NCI-H2196 (cell line): ENCODE results near the gene GLI3.

Experiments
- DNase-seq: peaks from one replicate; lab custom pipeline; 2025; ENCODE audit not compliant: unreplicated experiment; lab: John Stamatoyannopoulos, UW

Gene GLI3

GRCh38 chr7:42046483-42046882 lies 190.5 kb downstream of the GLI3 start:
- DNase-seq, result no peak

DNA sequence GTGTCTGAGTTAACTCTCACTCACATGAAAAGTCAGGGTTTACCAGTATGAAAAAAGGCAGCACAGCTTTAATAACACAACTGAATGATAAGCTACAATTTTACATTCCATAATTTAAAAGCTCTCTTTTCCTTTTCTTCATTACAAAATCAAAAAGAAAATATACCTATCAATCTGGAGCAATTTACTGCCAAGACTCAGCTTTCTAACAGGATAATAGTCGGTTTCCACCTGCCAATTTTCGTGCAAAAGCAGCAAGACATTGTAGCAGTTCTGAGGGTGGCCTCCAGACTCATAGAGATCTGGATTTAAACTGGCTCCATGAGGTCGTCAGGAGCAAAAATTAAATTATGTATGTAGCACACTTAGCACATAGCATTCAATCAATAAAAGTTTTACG lies 191.0 kb downstream of the GLI3 start:
- DNase-seq, result no peak

GRCh38 chr7:42039921-42040320 lies 197.1 kb downstream of the GLI3 start:
- no peak for DNase-seq

- no peak for DNase-seq
Observed at GRCh38 chr7:42035210-42035609, 201.8 kb downstream of the GLI3 start.

DNA sequence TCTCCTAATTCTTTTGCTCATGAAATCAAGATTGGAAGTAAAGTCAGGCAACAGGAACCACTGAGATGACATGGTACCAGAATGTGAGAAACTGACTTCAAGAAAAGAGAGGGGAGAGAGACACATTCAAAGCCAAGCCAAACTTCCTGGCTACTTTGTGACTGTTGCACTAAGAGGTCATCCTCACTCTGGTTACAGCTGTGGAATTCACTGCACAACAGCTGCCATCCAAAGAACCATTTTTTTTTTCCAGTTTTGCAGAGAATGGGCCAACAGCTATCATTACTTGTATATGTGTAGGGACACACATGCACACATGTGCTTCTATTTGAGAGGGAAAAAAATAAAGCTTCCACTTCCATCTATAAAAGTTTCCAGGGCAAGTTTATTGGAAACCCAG lies 203.5 kb downstream of the GLI3 start:
- DNase-seq, result no peak

DNA sequence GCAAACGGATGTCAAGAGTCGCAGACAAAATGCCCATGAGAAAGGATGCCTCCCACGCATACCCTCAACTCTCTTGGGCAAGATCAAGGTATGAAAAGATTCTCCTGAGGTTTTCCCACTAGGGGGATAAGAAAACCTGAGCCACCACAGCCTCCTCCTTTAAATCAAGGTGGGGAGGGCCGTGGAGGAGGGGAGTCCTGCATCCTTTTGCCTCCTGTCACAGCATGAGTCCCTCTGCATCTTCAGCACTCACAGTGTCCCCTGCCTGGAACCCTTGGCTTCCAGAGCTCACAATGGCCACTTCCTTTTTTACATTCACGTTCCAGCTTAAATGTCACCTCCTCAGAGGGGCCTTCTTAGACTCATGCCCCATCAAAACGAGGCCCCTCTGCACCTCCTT lies 207.6 kb downstream of the GLI3 start:
- no peak for DNase-seq

- DNase-seq, result no peak
Observed at GRCh38 chr7:42027521-42027920, 209.5 kb downstream of the GLI3 start.

GRCh38 chr7:42026622-42027197 lies 210.3 kb downstream of the GLI3 start:
- no peak for DNase-seq

DNA sequence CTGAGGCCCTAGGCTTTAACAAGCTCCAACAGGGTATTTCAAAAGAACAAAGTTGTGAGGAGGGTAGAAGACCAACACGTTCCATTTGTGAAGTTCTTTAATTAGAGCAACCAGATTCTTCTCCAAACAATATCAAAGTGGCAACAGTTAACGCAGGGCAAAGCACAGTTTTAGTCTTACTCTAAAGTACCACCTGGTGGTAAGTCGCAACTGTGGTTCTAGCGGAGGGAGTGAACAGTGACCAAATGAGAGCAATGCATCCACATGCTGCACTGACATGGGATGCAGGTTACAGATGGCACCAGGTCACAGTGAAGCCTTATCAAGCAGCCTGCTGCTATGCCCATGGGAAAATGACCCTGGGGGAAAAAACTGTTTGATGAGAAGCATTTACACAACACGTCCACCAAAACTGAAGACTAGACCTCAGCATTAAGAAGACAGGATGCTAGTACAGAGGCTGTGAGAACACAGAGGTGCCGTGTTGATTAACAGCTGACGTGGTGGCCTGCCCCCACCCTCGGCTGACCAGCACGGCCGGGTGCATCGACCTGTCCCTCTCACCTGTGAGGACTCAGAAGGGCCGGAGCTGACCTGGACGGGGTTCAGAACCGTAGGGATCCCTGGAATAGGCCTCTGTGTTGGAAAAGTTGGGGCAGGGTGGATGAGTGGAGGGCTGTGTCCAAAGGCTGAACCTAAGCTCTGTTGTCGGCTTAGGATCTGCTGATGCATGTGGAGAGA lies 211.2 kb downstream of the GLI3 start:
- no peak for DNase-seq

DNA sequence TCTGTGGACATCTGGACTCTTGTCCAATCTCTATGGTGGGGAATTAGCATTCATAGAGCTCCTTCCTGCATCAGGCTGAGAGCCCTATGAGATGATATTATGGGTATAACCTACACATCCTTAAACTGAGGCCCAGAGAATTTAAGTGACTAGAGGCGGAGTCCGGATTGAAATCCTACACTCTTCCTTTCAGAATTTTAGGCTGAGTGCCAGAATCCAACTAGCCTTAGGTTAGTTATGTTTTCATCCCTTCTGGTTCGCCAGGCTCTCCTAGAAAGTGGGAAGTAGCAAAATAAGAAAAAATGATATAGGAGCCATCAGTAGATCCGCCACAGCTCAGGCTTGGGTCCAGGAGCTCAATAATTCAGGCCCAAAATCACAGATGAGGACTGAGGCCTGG lies 212.5 kb downstream of the GLI3 start:
- no peak for DNase-seq

- DNase-seq, result no peak
Observed at GRCh38 chr7:42023262-42023661, 213.7 kb downstream of the GLI3 start.

GRCh38 chr7:42022791-42023190 lies 214.2 kb downstream of the GLI3 start:
- DNase-seq, result no peak

DNA sequence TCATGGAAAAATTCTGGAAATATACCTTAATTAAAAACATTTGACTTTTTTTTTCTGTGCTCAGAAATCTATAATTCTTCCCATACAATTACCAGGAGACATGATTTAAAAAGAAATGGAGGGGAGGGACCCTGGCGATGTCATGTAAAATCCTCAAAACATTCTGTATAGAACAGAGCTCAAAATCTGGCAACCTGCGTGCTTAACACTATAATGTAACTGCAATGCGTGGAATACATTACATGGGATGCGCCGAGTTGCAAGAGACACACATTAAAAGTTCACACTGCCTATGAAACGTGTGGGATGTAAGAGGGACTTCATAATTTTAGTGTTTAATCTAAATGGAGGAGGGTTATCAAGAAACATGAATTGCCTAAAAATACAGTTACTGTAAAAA lies 215.0 kb downstream of the GLI3 start:
- no peak for DNase-seq

DNA sequence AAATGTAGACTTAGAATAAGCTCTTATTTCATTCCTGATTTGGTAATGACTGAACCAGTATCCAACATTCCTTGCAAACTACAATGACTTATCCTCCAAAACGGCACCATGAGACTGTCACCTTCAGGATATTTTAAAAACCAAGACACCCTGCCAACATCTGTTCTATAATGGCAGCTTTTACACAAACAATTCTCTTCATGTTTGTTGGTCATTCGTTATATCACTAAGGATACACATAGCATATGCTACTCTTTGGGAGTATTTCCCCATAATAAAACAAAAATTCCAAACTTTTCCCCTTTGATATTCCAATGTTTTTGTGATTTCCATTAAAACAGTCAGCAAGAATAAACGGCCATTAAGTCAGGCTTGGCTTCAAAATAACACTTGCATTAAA lies 215.4 kb downstream of the GLI3 start:
- no peak for DNase-seq

GRCh38 chr7:42020061-42020460 lies 216.9 kb downstream of the GLI3 start:
- no peak for DNase-seq

- DNase-seq, result no peak
Observed at GRCh38 chr7:42017349-42017986, 219.5 kb downstream of the GLI3 start.

DNA sequence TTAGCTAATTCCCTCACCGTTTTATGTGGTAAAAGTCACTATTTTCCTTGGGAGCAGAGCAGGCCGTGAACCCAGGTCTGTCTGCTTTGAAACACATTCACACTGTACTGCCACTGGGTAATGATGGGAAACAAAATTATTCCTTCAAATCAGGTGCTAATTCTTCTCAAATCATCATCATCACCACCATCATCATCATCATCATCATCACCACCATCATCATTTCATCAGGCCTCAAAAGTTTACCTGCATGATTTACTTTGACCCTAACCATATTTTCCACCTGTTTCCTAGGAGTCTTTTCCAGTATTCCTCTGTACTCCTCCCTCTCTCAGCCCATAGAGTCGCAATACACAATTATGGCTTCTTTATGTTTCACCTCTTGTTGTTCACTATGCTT lies 220.5 kb downstream of the GLI3 start:
- no peak for DNase-seq

GRCh38 chr7:42014625-42015618 lies 222.1 kb downstream of the GLI3 start:
- DNase-seq, result no peak

GRCh38 chr7:42012786-42013360 lies 224.1 kb downstream of the GLI3 start:
- no peak for DNase-seq

GRCh38 chr7:42012313-42012712 lies 224.7 kb downstream of the GLI3 start:
- no peak for DNase-seq

- no peak for DNase-seq
Observed at GRCh38 chr7:42011846-42012245, 225.2 kb downstream of the GLI3 start.
